ENCODE data around the gene PDXDC1. TPM values are rescaled to one million over a fixed set of nuclear protein-coding genes. Genes with fewer than 3 reads are reported as not detected.
"Not testable (repeated sequence)": the region's sequence is repeated elsewhere in the genome, so short reads cannot be mapped to it uniquely, and the experiment has no call there.

Gene PDXDC1
- total and polyA plus RNA-seq, 2 donors (not counting 1 experiment from before 2014, with no cell fraction given): 48.1 to 103 TPM

DNA sequence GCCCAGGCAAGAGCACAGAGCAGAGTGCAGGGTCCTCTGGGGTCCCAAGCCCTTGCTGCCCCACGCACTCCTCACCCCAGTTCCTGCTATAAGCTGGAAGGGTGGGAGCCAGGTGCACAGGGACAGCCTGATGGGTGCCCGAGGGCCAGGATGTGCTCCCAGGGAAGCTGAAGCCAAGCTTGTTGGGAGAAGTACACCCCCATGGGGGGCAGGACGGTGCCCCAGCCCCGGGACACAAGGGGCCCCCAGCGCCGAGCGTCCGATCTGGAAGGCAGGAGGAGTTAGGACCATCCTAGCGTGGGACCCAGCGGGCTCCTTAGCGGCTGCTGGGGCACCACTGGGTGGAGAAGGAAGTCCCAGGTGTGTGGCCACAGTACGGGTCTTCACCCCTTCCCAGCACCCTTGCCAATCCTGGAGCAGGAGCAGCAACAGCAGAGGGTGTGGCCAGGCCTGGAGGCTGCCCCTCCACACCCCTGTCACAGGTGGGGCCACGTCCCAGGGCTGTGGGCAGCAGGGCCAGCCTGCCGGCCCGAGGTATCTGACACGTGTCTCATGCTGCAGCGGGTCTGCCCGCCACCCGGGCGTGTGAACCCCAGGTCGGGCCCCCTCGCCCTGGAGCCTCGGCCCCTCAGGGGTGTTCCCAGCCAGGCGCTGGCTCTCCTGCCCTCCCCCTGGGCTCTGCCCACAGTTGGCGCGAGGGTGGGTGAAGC lies 168.2 kb downstream of the PDXDC1 start:
- H3K27ac Mint-ChIP-seq; H3K4me3 Mint-ChIP-seq; H3K4me1 ChIP-seq (ENCODE audit: control insufficient read depth in 2 of 2, insufficient read depth in 2 of 2, low read length in 2 of 2); H4K20me1 ChIP-seq (ENCODE audit: control insufficient read depth, insufficient read depth, low read length, poor library complexity, severe bottlenecking); CTCF ChIA-PET; intact Hi-C loops (cut with micrococcal nuclease); H3K4me3 ChIP-seq (ENCODE audit: control extremely low read depth in 1 of 5, extremely low read depth in 1 of 5, insufficient read depth in 1 of 5, low read depth in 2 of 5, low read length in 4 of 5); ATAC-seq (ENCODE audit: low read depth); POLR2A ChIA-PET; H3K9me3 Mint-ChIP-seq (ENCODE audit: insufficient read depth); H3K9ac ChIP-seq (ENCODE audit: low read length); H3K4me1 Mint-ChIP-seq; DNase-seq; H3K36me3 ChIP-seq (replicated peaks in 1 of 2; ENCODE audit: control extremely low read depth in 1 of 2, control insufficient read depth in 1 of 2, extremely low read depth in 1 of 2, insufficient read depth in 2 of 2, low read length in 1 of 2); H3K27me3 Mint-ChIP-seq; H3K4me2 ChIP-seq (replicated peaks; ENCODE audit: low read depth, low read length, poor library complexity, severe bottlenecking); H3K9me3 ChIP-seq (ENCODE audit: control extremely low read depth in 1 of 3, control insufficient read depth in 2 of 3, insufficient read depth in 1 of 3, low read length in 2 of 3); H2AFZ ChIP-seq (ENCODE audit: insufficient read depth, low read depth, low read length, poor library complexity, severe bottlenecking); H3K27me3 ChIP-seq (replicated peaks in 1 of 4; ENCODE audit: control extremely low read depth in 1 of 4, control insufficient read depth in 3 of 4, insufficient read depth in 4 of 4, low read length in 3 of 4); H3K27ac ChIP-seq (ENCODE audit: low read length in 2 of 2): not testable (repeated sequence)
- peaks cover 30% of the 10 kb centered on the region for H3K79me2 ChIP-seq (ENCODE audit: control insufficient read depth, insufficient read depth, low read length)
- 66% methylated on average over 3 of the region's 26 CpGs for WGBS (ENCODE audit: insufficient coverage)

DNA sequence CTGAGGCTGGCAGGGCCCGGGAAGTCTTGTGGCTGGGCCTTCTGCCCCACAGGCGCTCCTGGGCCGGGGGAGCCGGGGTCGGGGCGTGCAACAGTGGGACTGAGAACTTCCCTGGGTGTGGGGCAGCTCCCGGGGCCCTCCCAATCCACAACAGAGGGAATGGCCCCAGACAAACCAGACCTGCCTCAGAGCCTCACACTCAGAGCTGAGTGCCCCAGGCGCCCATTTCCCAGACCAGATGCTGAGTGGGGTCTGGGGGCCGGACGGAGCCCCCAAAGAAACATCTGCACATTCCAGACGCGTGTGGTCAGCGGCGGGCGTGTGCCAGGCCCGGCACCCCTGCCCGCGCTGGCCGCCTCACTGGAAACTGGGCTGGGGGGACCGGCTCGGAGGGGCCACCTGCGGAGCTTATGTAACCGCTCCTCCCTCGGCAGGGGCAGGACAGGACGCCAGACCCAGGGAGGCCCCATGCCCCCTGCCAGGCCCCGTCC lies 168.8 kb downstream of the PDXDC1 start:
- DNase-seq; CTCF ChIA-PET; H3K36me3 ChIP-seq (replicated peaks in 1 of 2; ENCODE audit: control extremely low read depth in 1 of 2, control insufficient read depth in 1 of 2, extremely low read depth in 1 of 2, insufficient read depth in 2 of 2, low read length in 1 of 2); H3K27me3 Mint-ChIP-seq; H3K4me1 Mint-ChIP-seq; H3K27ac Mint-ChIP-seq; H3K9me3 Mint-ChIP-seq (ENCODE audit: insufficient read depth); H2AFZ ChIP-seq (ENCODE audit: insufficient read depth, low read depth, low read length, poor library complexity, severe bottlenecking); H3K9ac ChIP-seq (ENCODE audit: low read length); POLR2A ChIA-PET; H3K4me3 Mint-ChIP-seq; intact Hi-C loops (cut with micrococcal nuclease); H3K4me2 ChIP-seq (replicated peaks; ENCODE audit: low read depth, low read length, poor library complexity, severe bottlenecking); ATAC-seq (ENCODE audit: low read depth); H3K27ac ChIP-seq (ENCODE audit: low read length in 2 of 2); H3K4me1 ChIP-seq (ENCODE audit: control insufficient read depth in 2 of 2, insufficient read depth in 2 of 2, low read length in 2 of 2); H4K20me1 ChIP-seq (ENCODE audit: control insufficient read depth, insufficient read depth, low read length, poor library complexity, severe bottlenecking); H3K27me3 ChIP-seq (replicated peaks in 1 of 4; ENCODE audit: control extremely low read depth in 1 of 4, control insufficient read depth in 3 of 4, insufficient read depth in 4 of 4, low read length in 3 of 4); H3K9me3 ChIP-seq (ENCODE audit: control extremely low read depth in 1 of 3, control insufficient read depth in 2 of 3, insufficient read depth in 1 of 3, low read length in 2 of 3); H3K4me3 ChIP-seq (ENCODE audit: control extremely low read depth in 1 of 5, extremely low read depth in 1 of 5, insufficient read depth in 1 of 5, low read depth in 2 of 5, low read length in 4 of 5): not testable (repeated sequence)
- WGBS (ENCODE audit: insufficient coverage): 84% methylated on average over 20 of the region's 26 CpGs
- H3K79me2 ChIP-seq (ENCODE audit: control insufficient read depth, insufficient read depth, low read length): peaks cover 31% of the 10 kb centered on the region

DNA sequence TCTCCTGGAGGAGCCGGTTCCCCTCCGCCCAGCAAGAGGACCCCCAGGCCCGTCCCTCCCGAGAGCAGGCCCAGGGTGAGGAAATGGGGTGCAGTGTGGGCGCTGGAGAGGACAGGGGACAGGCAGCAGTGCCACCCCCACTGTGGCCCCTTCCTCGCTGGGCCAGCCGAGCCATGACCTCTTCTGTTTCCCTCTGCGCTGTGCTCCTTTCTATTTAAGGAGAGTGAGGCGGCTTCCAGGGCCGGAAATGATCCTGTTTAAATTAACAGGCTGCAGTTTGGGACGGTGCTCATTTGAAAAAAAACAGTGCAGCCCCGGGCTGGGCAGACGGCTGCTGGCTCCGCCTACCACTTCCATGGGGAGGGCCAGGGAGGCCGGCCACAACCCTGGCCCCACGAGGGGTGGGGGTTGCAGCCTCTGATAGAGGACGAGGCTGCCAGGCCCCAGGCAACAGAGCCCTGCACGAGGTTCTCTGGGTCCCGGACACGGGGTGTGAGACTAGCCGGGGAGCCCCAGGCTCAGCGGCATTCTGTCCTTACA lies 169.3 kb downstream of the PDXDC1 start:
- ATAC-seq (ENCODE audit: low read depth); H3K4me3 ChIP-seq (ENCODE audit: control extremely low read depth in 1 of 5, extremely low read depth in 1 of 5, insufficient read depth in 1 of 5, low read depth in 2 of 5, low read length in 4 of 5); H2AFZ ChIP-seq (ENCODE audit: insufficient read depth, low read depth, low read length, poor library complexity, severe bottlenecking); CTCF ChIA-PET; H3K4me2 ChIP-seq (replicated peaks; ENCODE audit: low read depth, low read length, poor library complexity, severe bottlenecking); H3K27ac Mint-ChIP-seq; H3K27me3 ChIP-seq (replicated peaks in 1 of 4; ENCODE audit: control extremely low read depth in 1 of 4, control insufficient read depth in 3 of 4, insufficient read depth in 4 of 4, low read length in 3 of 4); H3K9me3 ChIP-seq (ENCODE audit: control extremely low read depth in 1 of 3, control insufficient read depth in 2 of 3, insufficient read depth in 1 of 3, low read length in 2 of 3); H3K4me1 ChIP-seq (ENCODE audit: control insufficient read depth in 2 of 2, insufficient read depth in 2 of 2, low read length in 2 of 2); H3K27ac ChIP-seq (ENCODE audit: low read length in 2 of 2); H3K9ac ChIP-seq (ENCODE audit: low read length); H3K27me3 Mint-ChIP-seq; H3K4me3 Mint-ChIP-seq; H3K9me3 Mint-ChIP-seq (ENCODE audit: insufficient read depth); intact Hi-C loops (cut with micrococcal nuclease); POLR2A ChIA-PET; H3K36me3 ChIP-seq (replicated peaks in 1 of 2; ENCODE audit: control extremely low read depth in 1 of 2, control insufficient read depth in 1 of 2, extremely low read depth in 1 of 2, insufficient read depth in 2 of 2, low read length in 1 of 2); H3K4me1 Mint-ChIP-seq; H4K20me1 ChIP-seq (ENCODE audit: control insufficient read depth, insufficient read depth, low read length, poor library complexity, severe bottlenecking); DNase-seq: not testable (repeated sequence)
- H3K79me2 ChIP-seq (ENCODE audit: control insufficient read depth, insufficient read depth, low read length): peaks cover 36% of the 10 kb centered on the region
- 53% methylated on average over 20 of the region's 22 CpGs for WGBS (ENCODE audit: insufficient coverage)

DNA sequence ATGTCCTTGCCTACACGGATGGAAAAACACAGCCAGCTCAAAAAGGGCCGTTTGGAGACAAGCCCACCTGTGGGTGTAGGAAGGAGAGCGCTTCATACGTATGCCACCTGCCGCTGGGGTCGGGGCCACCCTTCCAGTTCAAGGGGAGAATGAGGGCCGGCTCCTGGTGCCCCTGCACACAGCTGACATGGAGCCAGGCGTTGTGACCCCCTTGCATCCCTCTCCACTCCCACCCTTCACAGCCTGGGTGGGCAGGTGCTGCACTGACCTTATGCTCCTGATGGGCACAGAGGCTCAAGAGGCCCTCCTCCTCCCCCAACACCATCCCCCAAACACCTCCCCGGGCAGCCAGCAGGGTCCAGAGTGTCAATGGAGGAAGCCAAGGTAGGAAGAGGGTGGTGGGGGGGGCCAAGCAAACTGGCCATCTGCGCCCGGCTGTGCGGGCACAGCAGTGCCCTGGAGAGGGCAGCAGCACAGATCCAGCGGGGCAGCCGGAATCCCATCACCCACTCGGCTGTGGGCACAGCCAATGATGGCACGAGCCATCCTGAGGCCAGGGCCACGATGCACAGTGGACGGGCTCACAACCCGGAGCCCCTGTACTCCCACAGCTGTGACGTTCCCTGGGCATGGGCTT lies 170.1 kb downstream of the PDXDC1 start:
- H3K27ac ChIP-seq (ENCODE audit: low read length in 2 of 2); H3K4me3 ChIP-seq (ENCODE audit: control extremely low read depth in 1 of 5, extremely low read depth in 1 of 5, insufficient read depth in 1 of 5, low read depth in 2 of 5, low read length in 4 of 5); H2AFZ ChIP-seq (ENCODE audit: insufficient read depth, low read depth, low read length, poor library complexity, severe bottlenecking); H3K36me3 ChIP-seq (replicated peaks in 1 of 2; ENCODE audit: control extremely low read depth in 1 of 2, control insufficient read depth in 1 of 2, extremely low read depth in 1 of 2, insufficient read depth in 2 of 2, low read length in 1 of 2); H3K9me3 ChIP-seq (ENCODE audit: control extremely low read depth in 1 of 3, control insufficient read depth in 2 of 3, insufficient read depth in 1 of 3, low read length in 2 of 3); DNase-seq; H3K9ac ChIP-seq (ENCODE audit: low read length); H3K4me3 Mint-ChIP-seq; H3K27ac Mint-ChIP-seq; H4K20me1 ChIP-seq (ENCODE audit: control insufficient read depth, insufficient read depth, low read length, poor library complexity, severe bottlenecking); intact Hi-C loops (cut with micrococcal nuclease); H3K4me1 ChIP-seq (ENCODE audit: control insufficient read depth in 2 of 2, insufficient read depth in 2 of 2, low read length in 2 of 2); ATAC-seq (ENCODE audit: low read depth); H3K27me3 ChIP-seq (replicated peaks in 1 of 4; ENCODE audit: control extremely low read depth in 1 of 4, control insufficient read depth in 3 of 4, insufficient read depth in 4 of 4, low read length in 3 of 4); H3K27me3 Mint-ChIP-seq; H3K4me2 ChIP-seq (replicated peaks; ENCODE audit: low read depth, low read length, poor library complexity, severe bottlenecking); POLR2A ChIA-PET; H3K4me1 Mint-ChIP-seq; H3K9me3 Mint-ChIP-seq (ENCODE audit: insufficient read depth); CTCF ChIA-PET: not testable (repeated sequence)
- peaks cover 43% of the 10 kb centered on the region for H3K79me2 ChIP-seq (ENCODE audit: control insufficient read depth, insufficient read depth, low read length)
- 84% methylated on average over 14 of the region's 20 CpGs for WGBS (ENCODE audit: insufficient coverage)

Data from B cell (primary cell).